WERI-Rb-1 (cell line): ENCODE measurements around the gene OPN1SW.

ENCODE experiments used
- DNase-seq: peaks from one replicate; pipeline ENCODE4 v3.0.0-alpha.2; 2020
- H3K27ac ChIP-seq: fragments of 250-450 bp; sonication (Bioruptor Pico); 2 replicates; pipeline ENCODE4 v1.5.1; 2020; ENCODE audit warnings: mild to moderate bottlenecking, moderate library complexity
- H3K27me3 ChIP-seq: fragments of 250-450 bp; sonication (Bioruptor Pico); 2 replicates; pipeline ENCODE4 v1.5.1; 2021; ENCODE audit warnings: mild to moderate bottlenecking, low read depth, moderate library complexity; ENCODE audit not compliant: insufficient read depth, severe bottlenecking
- H3K36me3 ChIP-seq: fragments of 250-450 bp; sonication (Bioruptor Pico); 2 replicates; pipeline ENCODE4 v1.5.1; 2020; ENCODE audit warnings: mild to moderate bottlenecking, moderate library complexity
- H3K4me3 ChIP-seq: 2 replicates; pipeline ENCODE4 v1.5.1; 2011; ENCODE audit warnings: low read depth, mild to moderate bottlenecking, control low read depth, low read length
- H3K9me3 ChIP-seq: fragments of 250-450 bp; sonication (Bioruptor Pico); 2 replicates; pipeline ENCODE4 v1.5.1; 2021; ENCODE audit warnings: mild to moderate bottlenecking, moderate library complexity; ENCODE audit not compliant: severe bottlenecking
- CTCF ChIP-seq: IDR thresholded peaks from 2 replicates; pipeline ENCODE4 v1.5.1; 2011; ENCODE audit warnings: low read depth, mild to moderate bottlenecking, control low read depth, inconsistent platforms, low read length

Gene OPN1SW

GRCh38 chr7:128793181-128793547 is 17.6 kb upstream of the OPN1SW start:
- no peak for DNase-seq
- no peaks in the 10 kb centered on the region for H3K36me3 ChIP-seq
- no peak overlapping the region for H3K27ac ChIP-seq
- peaks cover 23% of the 10 kb centered on the region for H3K27me3 ChIP-seq
- H3K4me3 ChIP-seq = no peak overlapping the region
- TF ChIP-seq CTCF = no peak
- no peaks in the 10 kb centered on the region for H3K9me3 ChIP-seq

- TF ChIP-seq CTCF = no peak
These were observed 17.0 kb upstream of the OPN1SW start for GRCh38 chr7:128792471-128793180.

GRCh38 chr7:128791972-128792327 is 16.4 kb upstream of the OPN1SW start:
- H3K27ac ChIP-seq = no peak overlapping the region
- peaks cover 27% of the 10 kb centered on the region for H3K27me3 ChIP-seq
- DNase-seq = no peak
- no peaks in the 10 kb centered on the region for H3K36me3 ChIP-seq
- no peak for TF ChIP-seq CTCF
- peak overlapping the region; percentile 49 for H3K4me3 ChIP-seq
- H3K9me3 ChIP-seq = no peaks in the 10 kb centered on the region

More at GRCh38 chr7:128792471-128793180, 17.0 kb upstream of the OPN1SW start:
- Histone ChIP-seq H3K4me3 (no peak overlapping the region), H3K36me3 (no peaks in the 10 kb centered on the region), H3K27me3 (peaks cover 25% of the 10 kb centered on the region), H3K27ac (no peak overlapping the region), H3K9me3 (no peaks in the 10 kb centered on the region)
- DNase-seq = no peak

GRCh38 chr7:128791121-128791971 is 15.8 kb upstream of the OPN1SW start, which contains the start of gene CCDC136:
Gene CCDC136 (plus strand): TSS chr7:128791968. CDS start chr7:128792412, 444 bp downstream.
- no peak for TF ChIP-seq CTCF
- H3K27me3 ChIP-seq = peaks cover 27% of the 10 kb centered on the region
- H3K36me3 ChIP-seq = no peaks in the 10 kb centered on the region
- DNase-seq = peak; percentile 55
- H3K9me3 ChIP-seq = peaks cover 2% of the 10 kb centered on the region
- no peak within 1 kb of the TSS for H3K27ac ChIP-seq
- H3K4me3 ChIP-seq = peak within 1 kb of the TSS; percentile 49

- Histone ChIP-seq H3K27ac (no peak overlapping the region), H3K36me3 (no peaks in the 10 kb centered on the region), H3K9me3 (peaks cover 3% of the 10 kb centered on the region), H3K4me3 (no peak overlapping the region; the same call in 1 of the 2 replicates), H3K27me3 (peaks cover 27% of the 10 kb centered on the region)
- no peak for TF ChIP-seq CTCF
- DNase-seq = no peak
These were observed 14.9 kb upstream of the OPN1SW start for GRCh38 chr7:128790315-128791041.
